GM12872 (cell line): Measurements from ENCODE around the gene ABHD12.

Source experiments
- CTCF ChIP-seq: IDR thresholded peaks from 3 replicates; pipeline ENCODE4 v1.5.1; 2011; ENCODE audit warnings: low read depth, mild to moderate bottlenecking, low read length, moderate library complexity; ENCODE audit not compliant: insufficient read depth

Gene ABHD12

DNA sequence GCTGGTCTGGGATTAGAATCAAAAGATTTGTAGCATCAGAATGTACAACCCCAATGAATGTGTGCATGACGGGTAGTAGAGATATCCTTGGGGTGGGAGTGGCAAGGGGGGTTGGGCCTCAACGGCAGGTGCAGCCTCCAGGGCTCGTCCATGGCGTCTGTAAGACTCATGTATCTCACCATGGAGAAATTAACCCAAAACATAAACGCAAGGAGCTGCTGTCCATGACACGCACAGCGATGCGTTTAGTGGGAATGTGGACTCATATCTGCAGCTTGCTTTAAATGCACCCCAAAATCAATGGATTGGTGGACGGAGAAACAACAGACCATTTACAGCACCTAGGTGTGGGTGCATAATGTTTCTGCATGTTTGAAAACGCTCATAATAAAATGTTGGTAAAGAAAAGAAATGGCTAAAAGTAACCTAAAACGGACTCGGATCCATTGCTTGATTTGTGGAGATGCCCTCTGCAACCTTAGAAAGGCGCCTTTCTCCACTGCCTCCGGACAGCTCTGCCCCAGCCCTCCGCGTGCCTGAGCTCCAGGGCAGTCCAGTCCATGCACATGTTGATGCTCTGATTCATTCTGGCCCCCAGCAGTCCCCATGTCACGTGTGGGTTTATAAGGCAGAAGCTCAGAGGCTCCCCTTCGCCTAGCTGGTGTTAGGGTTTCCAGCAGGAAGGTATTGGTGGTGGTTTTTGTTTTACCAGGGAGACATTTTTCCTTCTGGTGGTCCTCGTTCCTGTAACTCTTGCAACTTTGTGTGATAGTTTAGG, 118.2 kb downstream of the ABHD12 start:
- TF ChIP-seq CTCF: no peak

GRCh38 chr20:25271486-25272222, 119.0 kb downstream of the ABHD12 start:
- TF ChIP-seq CTCF: no peak

DNA sequence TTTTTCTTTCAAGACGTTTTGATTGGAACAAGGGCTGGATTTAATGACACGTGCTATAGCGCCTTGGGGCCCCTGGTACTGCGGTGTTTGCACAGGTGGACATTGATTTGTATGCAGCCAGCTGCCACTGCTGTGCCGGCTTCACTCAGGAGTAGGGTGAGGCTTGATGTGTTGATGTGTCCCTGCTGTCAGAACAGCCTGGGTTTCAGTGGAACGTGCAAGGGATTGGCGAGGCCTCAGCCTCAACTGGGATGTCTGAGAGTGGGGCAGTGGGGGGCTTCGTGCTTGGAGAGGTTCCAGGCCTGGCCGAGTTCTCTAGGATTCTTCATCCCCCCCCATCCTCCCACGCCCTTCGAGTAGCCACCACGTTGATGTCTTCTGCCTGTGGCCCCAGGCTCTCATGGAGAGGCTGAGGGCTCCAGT, 119.8 kb downstream of the ABHD12 start:
- TF ChIP-seq CTCF: no peak

DNA sequence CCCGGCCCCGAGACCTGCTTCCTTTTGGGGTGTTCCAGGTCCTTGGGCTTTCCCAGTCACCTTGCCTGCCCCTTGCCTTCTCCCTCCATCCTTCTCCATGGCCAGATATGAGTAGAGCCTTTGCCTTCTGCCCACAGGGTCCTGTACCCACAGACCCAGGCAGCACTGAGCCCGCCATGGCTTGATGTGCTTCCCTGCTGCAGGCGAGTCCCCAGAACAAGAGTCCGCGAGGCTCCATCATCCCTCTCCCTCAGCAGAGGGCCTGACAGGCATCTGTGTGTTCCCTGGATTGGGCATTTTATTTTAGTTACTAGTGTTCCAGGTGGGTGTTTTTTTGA, 120.8 kb downstream of the ABHD12 start:
- no peak for TF ChIP-seq CTCF

GRCh38 chr20:25269057-25269832, 121.4 kb downstream of the ABHD12 start:
- no peak for TF ChIP-seq CTCF

DNA sequence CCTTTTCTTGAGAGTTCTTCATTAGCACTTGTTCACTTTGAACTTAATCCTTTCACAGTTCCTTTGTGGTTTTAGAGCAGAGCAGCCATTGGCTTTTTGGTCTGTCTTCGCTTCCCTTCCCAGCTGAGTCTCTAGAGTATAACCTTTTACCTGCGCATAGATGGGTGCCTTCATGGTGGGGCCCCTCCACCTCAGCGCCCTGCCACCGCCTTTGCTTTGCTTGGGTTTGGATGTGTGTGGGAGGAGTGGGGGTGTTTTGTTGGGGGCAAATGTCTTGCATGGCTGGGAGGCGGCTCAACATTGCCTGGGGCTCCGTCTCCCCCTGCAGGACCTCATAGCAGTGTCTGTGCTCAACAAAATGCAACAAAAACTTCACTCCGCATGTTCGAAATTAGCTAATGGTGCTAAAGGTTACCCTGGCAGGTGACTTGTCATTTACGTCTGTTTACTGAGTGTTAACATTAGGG, 130.8 kb downstream of the ABHD12 start:
- no peak for TF ChIP-seq CTCF

DNA sequence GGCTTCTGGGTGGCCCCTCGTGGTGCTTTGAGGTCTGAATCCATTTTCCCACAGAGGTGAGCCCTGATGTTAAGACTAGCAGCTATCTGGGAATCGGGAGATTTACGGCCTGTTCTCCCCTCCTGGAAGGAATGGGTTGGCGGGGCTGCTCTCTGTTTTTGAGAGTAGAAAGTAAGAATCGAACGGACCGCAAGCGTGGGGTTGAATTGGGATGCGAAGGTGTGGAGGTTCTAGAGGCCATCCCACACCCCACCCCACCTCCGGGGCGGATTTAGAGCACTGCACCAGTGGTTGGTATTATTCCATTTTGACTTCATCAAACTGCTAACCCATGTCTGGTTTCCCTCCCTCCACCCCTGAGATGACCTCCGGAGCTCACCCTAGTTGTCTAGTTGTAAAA, 131.3 kb downstream of the ABHD12 start:
- TF ChIP-seq CTCF: no peak
